DOHH2 (cell line): ENCODE data around the gene MSGN1.

Experiments used
- CTCF ChIP-seq: fragments of 200-600 bp; sonication (generic); IDR thresholded peaks from one replicate; pipeline ENCODE4 v1.5.1; 2014; ENCODE audit warnings: antibody characterized with exemption, mild to moderate bottlenecking, low read depth, low read length; ENCODE audit not compliant: poor library complexity, severe bottlenecking
- EZH2phosphoT487 ChIP-seq: fragments of 200-600 bp; sonication (generic); IDR thresholded peaks from 2 replicates; pipeline ENCODE4 v1.6.1; 2017; ENCODE audit warnings: borderline replicate concordance, mild to moderate bottlenecking, antibody characterized with exemption, low read length, moderate library complexity, mixed read lengths

DNA sequence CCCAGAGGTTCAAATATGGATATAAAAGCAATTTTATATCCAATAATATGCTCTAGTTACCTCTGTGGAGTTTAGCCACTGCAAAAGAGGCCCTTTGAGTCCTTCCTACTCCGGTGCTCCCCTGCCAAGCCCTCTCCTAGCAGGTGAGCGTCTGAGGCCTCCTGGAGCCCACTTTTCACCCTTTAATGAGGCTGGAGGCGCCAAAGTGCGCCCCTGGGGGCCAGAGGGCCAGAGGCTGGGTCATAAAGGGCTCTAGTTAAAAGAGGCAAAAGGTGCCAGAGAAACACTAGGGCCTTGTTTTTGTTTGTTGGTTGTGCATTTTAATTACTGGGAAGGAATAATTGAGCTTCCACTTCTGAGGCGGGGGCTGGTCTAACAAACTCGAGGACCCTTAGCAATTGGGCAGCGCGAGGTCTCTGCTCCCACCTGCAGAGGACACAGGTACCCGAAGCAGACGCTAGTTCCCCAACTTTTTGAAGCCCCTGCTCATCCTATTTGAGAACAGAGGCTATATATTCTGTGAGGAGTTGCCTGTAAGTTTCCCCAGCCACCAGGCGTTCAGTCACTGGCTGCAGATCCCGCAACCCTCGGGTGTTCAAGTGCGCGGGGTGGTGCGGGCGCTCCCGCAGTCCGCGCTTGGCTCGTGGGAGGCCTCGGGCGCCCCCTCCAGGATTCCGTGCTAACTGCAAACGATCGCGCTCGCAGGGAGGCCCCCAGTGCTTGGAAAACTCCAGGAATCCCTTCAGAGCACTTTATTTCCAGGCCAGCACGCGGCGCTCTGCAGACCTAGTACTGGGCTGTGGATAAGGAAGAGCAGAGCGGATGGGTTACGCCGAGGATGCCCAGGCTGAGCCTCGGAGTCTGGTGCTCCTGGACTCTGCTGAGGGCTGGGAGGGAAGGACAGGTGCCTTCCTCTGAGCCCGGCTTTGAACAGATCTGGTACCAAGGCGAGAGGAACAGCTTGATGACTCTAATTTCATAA, 14.1 kb downstream of the MSGN1 start:
- peak; percentile 95 for TF ChIP-seq CTCF
- TF ChIP-seq EZH2phosphoT487: no peak
